ENCODE data around the gene CD24.
A peak's percentile ranks its signal among the peaks of the same experiment; 100 is the strongest.
"Not testable (repeated sequence)": the region's sequence is repeated elsewhere in the genome, so short reads cannot be mapped to it uniquely, and the experiment has no call there.

The CD24 gene

DNA sequence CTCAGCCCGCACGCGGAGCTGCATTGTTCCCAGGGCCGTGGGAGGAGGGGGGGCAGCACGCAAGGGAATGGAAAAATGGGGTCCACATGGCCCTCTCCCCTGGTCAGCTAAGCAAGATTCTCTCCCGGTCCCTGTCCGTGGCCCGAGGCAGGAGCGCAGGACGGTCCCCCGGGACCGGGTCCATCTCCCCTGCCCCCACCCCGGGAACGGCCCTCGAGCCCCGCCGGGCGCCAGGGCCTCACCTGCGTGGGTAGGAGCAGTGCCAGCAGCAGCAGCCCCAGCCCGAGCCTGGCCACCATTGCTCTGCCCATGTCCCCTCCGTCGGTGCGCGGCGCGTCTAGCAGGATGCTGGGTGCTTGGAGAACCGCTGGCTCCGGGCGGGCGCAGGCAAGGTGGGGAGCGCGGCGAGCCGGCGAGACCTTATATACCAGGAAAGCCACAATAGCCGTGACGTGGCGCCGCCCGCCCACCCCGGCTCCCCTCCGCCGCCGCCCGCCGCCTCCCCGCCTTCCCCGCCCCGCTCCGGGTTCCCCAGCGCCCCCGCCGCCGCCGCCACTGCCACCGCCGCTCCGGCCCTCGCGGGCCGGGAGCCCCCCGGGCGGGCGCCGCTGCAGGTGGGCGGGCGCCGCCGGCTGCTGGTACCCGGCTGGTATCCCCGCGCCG is at the start of gene CD24:
TSS of gene CD24 (minus strand) at position 394 of the 663 bp plus-strand sequence. CDS start at position 311, 83 bp downstream.
- DNase-seq, result peak; percentile 63

DNA sequence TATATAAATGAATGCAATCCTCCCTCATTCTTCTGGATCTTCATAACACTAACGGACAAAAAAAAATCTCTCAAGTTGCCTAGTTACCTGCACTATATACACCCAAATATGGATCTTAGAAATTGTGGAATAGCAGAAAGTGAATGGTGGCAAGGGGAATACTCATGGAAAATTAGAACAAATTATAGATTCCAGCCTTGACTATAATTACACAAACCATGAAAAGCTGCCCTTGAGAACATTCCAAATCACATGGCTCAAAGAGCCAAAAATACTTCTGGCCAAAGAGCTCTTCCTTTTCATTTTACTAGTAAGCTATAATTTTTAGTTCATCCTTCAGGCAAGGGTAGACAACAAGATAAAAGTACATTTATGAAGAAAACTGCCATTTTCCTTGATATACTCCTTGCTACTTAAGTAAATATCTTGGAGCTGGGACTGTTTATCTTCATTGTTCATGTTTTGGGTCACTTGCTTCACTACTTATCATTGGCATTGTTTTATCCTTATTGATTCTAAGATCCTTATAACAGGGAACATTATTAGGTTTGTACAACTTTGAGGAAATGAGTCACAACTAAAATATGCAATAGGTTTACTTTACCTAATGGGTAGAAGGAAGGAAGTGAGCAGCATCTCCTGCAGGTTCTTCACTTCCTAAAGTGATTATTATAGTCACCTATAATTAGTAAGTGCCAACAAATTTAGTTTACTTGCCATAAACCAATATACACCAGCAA is 47.1 kb upstream of the CD24 start:
- DNase-seq, result peak; percentile 83

DNA sequence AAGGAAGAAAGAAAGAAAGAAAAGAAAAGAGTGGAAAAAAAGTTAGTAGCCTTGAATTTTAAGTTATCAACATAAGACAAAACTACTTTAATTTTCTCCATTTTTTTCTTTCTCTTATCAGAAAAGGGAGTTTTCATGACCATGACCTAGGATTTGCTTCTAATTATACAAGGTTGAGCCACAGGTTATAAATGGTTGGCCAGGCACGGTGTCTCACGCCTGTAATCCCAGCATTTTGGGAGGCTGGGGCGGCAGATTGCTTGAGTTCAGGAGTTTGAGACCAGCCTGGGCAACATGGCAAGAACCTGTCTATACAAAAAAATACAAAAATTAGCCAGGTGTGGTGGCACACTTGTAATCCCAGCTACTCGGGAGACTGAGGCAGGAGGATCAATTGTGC is 45.7 kb upstream of the CD24 start:
- DNase-seq, result no peak

GRCh38 chr6:107019628-107020027 is 45.1 kb upstream of the CD24 start:
- not testable (repeated sequence) for DNase-seq

DNA sequence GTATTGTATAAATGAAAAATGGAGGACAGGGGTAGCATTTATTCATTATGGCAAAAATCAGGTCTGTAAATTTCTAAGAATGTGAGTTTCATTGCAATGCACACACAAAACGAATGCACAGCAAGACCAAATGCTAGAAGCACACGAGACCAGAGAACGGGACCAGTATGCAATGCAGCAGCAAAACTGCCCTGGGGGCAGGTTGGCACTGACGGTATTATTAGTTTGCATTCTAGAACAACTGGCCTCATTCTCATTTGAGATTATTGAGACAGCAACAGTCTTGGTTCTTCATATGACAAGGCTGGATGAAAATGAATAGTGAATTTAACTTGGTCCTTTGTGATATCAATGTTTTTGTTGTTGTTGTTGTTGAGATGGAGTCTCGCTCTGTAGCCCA is 44.5 kb upstream of the CD24 start:
- DNase-seq, result no peak

GRCh38 chr6:107009499-107009898 is 35.0 kb upstream of the CD24 start:
- DNase-seq, result no peak

- peak; percentile 10 for DNase-seq
Measured at GRCh38 chr6:106997392-106998158, 23.0 kb upstream of the CD24 start.

DNA sequence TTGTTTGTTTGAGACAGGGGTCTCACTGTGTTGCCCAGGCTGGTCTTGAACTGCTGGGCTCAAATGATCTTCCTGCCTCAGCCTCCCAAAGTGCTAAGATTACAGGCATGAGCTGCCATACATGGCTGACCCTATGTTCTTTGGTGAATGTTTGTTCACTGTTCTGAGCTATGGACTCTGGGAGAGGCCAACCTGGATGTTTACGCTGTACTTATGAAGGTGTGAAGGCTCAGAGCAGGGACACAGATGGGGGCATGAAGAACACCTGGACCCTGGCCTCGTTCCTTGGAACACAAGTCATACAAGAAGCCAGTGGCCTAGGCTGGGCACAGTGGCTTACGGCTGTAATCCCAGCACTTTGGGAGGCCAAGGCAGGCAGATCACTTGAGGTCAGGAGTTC is 21.1 kb upstream of the CD24 start:
- DNase-seq, result no peak

DNA sequence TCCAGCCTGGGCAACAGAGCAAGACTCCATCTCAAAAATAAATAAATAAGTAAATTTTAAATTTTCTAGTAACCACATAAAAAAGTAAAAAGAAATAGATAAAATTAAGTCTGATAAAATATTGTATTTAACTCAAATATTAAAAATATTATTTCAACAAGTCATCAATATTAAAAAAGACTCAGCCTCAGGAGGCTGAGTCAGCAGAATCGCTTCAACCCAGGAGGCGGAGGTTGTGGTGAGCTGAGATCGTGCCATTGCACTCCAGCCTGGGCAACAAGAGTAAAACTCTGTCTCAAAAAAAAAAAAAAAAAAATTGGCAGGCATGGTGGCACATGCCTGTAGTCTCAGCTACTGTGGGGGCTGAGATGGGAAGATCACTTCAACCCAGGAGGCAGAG is 15.2 kb upstream of the CD24 start:
- not testable (repeated sequence) for DNase-seq

- DNase-seq, result no peak
Measured at GRCh38 chr6:106988664-106989063, 14.1 kb upstream of the CD24 start.

GRCh38 chr6:106981926-106982325 is 7.4 kb upstream of the CD24 start:
- no peak for DNase-seq

DNA sequence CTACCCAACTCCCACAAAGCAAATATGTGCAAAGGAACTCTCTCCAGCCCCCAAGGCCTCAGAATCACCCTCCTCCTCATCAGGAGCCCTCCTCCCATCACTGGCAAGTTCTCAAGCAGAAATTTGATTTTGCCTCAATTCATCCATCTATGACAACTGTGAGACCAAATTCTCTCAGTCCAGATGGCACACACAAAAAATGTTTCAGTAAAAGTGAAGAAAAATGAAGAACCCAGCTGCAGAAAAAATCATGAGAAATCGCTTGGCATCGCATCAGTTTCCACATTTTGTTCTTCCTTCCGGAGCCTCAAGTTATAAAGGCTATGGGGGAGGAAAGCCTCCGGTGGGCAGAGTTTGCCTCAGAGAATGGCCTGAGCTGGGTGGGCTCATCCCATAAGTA is 6.4 kb upstream of the CD24 start:
- DNase-seq, result no peak

- peak; percentile 56 for DNase-seq
Measured at GRCh38 chr6:106979435-106979884, 4.9 kb upstream of the CD24 start.

DNA sequence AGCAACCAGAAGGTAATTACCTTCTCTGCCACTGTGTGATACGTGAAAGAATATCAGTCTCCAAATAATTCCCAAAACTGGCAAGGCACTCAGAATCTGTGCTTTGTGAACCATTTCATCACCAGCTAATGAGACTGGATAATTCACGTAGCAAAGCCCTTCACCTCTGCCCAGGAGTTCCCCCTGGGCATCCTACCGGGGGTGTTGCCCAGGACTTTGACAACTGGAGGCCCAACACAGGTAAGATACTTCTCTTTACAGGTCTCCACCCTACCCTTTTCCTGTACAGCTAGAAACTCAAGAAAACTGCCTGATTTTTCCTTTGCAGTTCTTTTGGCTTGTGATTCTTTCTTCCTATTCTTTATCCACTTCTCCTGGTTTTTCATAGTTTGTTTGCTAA is 2.7 kb upstream of the CD24 start:
- DNase-seq, result no peak

DNA sequence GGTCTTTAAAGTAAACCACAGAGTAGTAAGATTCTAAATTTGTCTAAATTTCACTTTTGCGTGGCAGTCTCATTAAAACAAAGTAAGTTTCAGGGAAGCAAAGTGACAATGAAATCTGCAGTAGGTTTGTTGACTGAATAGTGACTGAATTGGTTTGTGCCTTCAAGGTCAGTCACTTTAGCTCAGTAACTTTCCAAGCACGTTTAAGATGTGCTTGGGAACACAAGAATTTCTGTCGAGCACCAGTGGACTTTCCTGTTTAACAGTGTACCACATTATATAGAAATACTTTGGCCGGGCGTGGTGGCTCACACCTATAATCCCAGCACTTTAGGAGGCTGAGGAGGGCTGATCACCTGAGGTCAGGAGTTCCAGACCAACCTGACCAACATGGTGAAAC is 1.7 kb upstream of the CD24 start:
- DNase-seq, result no peak

- peak; percentile 7 for DNase-seq
Measured at GRCh38 chr6:106975738-106976064, 1.2 kb upstream of the CD24 start.

GRCh38 chr6:106974999-106975737 is 639 bp upstream of the CD24 start:
- peak; percentile 49 for DNase-seq

DNA sequence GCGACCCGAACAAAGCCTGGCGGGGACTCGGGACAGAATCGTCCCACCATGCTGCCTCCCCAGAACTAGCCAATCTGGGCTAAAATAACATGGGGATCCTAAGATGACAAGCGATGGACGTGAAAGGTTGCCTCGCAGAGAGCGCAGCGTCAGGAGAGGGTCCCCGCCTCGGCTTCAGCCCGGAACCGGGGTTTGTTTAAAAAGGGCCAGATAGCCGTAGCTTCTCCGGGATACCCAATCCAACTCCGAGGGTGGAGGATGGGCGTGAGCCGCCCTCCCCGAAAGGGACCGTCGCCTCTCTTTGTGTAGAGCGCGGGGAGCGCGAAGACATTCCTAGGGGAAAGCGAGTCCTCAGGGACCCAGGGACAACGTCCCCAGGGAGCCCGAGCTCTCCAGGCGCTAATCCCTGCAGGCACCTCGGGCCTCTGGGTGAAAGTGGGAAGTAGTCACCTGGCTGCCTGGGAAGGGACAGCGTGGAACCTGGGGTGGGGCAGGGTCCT is 643 bp downstream of the CD24 start:
- peak; percentile 7 for DNase-seq

GRCh38 chr6:106973018-106973835 is 1.3 kb downstream of the CD24 start:
- DNase-seq, result peak; percentile 23

DNA sequence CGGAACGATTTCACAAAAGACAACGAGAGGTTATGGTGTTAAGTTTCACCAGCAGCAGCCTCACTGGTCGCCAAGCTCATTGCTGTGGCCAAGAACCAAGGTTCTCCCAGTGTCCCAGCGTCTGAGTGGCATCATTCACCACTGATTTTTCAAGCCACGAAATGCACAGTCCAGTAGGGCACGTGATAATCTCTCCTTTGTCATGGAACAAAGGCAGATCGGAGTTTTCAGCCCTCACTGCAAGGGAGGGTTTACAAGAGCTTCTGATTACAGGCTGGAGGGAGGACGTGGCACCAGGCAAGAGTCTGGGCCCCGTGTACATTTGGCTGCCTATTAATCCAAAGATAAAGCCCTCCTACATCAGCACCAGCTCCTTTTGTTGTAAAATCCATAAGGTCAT is 2.0 kb downstream of the CD24 start:
- peak; percentile 52 for DNase-seq

DNA sequence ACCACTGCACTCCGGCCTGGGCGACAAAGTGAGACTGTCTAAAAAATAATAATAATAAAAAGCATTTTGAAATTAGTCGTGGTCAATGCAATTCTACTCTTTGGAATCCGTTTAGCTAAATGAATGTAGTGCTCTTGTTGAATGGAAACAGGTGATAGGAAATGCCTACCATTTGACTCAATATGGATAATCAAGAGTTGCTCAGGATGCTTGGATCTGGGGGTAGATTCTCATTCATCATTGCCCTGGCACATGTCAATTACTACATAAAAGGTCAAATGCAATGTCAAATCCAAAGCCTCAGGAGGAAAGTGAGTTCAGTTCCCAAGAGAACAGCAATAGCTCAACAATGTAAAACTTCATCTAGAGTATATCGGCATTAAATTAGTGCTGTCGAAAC is 3.8 kb downstream of the CD24 start:
- not testable (repeated sequence) for DNase-seq

DNA sequence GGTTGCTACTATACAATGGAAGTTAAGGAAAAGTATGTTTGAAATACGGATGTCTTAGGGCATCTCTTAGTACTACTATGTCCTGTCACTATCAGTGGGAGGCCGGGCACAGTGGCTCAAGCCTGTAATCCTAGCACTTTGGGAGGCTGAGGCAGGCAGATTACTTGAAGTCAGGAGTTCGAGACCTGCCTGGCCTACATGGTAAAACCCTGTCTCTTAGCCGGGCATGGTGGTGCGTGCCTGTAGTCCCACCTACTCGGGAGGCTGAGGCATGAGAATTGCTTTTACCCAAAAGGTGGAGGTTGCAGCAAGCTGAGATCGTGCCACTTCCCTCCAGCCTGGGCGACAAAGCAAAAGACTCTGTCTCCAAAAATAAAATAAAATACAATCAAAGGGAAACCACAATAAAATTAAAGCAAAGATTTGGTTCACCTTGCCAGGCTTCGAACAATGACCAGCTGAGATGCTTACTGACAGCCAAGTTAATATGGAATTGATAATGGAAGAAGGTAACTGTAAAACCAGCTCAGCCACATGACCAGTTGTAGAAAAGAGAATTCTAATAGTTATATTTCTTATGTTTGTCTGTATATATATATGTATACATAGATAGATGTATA is 6.5 kb downstream of the CD24 start:
- DNase-seq, result no peak

Data from NCI-H2227 treated with DMSO at 0.1 percent for 48 hours (cell line).